WI38 (cell line): ENCODE measurements around the gene GBA3.

Source experiments
- H3K4me3 ChIP-seq: 2 replicates; pipeline ENCODE4 v1.5.1; 2011; ENCODE audit warnings: low read depth, mild to moderate bottlenecking, control low read depth, low read length
- TF ChIP-seq, protein P1 (sequence below): IDR thresholded peaks from 2 replicates; pipeline ENCODE4 v1.5.1; 2012; ENCODE audit warnings: low read depth, mild to moderate bottlenecking, control low read depth, low read length

The GBA3 gene

DNA sequence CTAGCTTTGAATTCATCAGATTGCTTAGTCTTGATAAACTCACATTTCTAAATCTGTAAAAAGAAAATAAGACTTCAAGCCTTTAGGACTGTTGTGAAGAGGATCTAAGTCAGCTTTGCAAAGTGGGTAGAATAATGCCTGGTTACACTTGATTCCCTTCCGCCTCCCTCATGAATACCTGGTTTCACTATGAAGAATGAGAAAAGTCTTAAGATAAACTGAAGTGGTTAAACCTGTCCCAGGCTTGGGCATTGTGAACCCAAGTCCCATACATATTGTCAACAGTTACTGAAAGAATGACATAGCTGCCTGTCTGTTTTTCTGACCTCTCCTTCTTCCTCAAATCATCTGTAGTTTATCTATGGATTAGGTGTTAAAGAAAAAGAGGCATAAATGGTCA lies 16.7 kb upstream of the GBA3 start:
- H3K4me3 ChIP-seq: no peak overlapping the region
- TF ChIP-seq, protein P1, sequence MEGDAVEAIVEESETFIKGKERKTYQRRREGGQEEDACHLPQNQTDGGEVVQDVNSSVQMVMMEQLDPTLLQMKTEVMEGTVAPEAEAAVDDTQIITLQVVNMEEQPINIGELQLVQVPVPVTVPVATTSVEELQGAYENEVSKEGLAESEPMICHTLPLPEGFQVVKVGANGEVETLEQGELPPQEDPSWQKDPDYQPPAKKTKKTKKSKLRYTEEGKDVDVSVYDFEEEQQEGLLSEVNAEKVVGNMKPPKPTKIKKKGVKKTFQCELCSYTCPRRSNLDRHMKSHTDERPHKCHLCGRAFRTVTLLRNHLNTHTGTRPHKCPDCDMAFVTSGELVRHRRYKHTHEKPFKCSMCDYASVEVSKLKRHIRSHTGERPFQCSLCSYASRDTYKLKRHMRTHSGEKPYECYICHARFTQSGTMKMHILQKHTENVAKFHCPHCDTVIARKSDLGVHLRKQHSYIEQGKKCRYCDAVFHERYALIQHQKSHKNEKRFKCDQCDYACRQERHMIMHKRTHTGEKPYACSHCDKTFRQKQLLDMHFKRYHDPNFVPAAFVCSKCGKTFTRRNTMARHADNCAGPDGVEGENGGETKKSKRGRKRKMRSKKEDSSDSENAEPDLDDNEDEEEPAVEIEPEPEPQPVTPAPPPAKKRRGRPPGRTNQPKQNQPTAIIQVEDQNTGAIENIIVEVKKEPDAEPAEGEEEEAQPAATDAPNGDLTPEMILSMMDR: no peak

DNA sequence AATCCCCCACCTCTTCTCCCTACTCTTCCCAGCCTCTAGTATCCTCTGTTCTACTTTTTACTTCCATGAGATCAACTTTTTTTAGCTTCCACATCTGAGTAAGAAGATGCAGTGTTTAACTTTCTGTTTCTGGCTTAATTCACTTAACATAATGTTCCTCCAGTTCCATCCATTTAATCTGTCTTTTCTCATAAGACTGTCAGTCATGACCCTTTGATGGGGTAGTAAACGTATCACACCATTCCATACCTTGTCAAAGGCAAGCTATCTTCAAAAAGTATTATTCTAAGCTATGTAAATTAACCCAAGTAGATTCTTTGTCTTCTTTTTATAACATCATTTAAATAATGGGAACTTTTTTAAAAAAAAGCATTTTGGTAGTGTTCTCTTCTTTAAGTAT lies 15.0 kb upstream of the GBA3 start:
- TF ChIP-seq, protein P1: no peak
- no peak overlapping the region for H3K4me3 ChIP-seq

GRCh38 chr4:22678940-22679854 lies 13.5 kb upstream of the GBA3 start:
- no peak overlapping the region for H3K4me3 ChIP-seq
- TF ChIP-seq, protein P1: no peak

GRCh38 chr4:22680065-22680642 lies 12.6 kb upstream of the GBA3 start:
- H3K4me3 ChIP-seq: no peak overlapping the region
- TF ChIP-seq, protein P1: no peak

- TF ChIP-seq, protein P1: no peak
- H3K4me3 ChIP-seq: no peak overlapping the region
These were observed 9.0 kb upstream of the GBA3 start for GRCh38 chr4:22683726-22684125.

DNA sequence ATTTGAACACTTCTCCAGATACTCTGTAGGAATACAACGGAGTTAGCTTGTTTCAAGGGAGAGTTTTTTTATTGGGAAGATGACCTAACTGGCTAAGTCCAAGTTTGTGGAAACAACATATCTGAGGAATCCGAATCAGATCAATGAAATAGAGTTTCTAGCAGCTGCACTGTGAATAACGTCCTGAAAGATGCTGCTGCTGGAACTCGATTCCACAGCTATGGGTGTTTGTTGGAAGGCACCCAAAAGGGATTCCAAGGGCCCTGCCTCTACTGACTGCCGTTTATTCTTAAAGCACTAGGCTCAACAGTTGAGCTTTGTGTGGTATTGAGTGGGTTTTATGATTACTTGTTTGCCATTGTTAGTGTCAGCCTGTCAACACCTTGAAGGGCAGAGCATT lies 6.6 kb upstream of the GBA3 start:
- TF ChIP-seq, protein P1: no peak
- H3K4me3 ChIP-seq: no peak overlapping the region

DNA sequence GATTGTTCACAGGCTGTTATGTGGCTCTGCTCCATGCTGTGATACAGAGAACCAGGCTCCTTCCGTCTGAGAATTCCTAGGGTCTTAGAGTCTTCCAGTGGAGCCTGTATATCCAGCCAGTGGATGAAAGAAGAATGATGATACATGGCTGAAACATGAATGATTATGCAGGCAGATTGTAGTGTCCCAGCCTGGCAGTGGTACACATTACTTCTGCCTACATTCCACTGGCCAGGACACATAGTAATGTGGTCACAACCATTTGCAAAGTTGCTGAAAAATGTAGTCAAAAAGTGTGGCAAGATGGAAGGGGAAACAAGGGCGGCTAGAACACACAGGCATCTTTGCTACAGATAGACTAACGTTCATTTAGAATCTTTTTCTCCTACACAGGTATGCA lies 4.5 kb upstream of the GBA3 start:
- H3K4me3 ChIP-seq: no peak overlapping the region
- TF ChIP-seq, protein P1: no peak
